ENCODE data around the gene PLEKHG4B.

The PLEKHG4B gene

GRCh38 chr5:155651-156410 is 63.9 kb downstream of the PLEKHG4B start:
- Histone ChIP-seq H3K4me3 (IDR thresholded peaks at IDR 0.05; ENCODE audit: insufficient read depth, low read depth, low read length) (no peak overlapping the region), H3K36me3 (ENCODE audit: insufficient read depth) (no peaks in the 10 kb centered on the region), H3K27ac (no peak overlapping the region), H3K4me2 (no peak overlapping the region), H4K20me1 (ENCODE audit: insufficient read depth) (no peaks in the 10 kb centered on the region), H2AFZ (ENCODE audit: low read depth) (no peak overlapping the region), H3K79me2 (ENCODE audit: insufficient read depth, low read depth) (no peaks in the 10 kb centered on the region), H3K4me1 (ENCODE audit: low read depth, poor library complexity, severe bottlenecking) (no peaks in the 10 kb centered on the region), H3K27me3 (ENCODE audit: insufficient read depth, low read depth) (no peaks in the 10 kb centered on the region), H3K9ac (no peak overlapping the region)
- no peak for TF ChIP-seq CTCF (conservative IDR thresholded peaks at IDR 0.05; ENCODE audit: low read depth, low read length)

GRCh38 chr5:156411-157072 is 64.6 kb downstream of the PLEKHG4B start:
- Histone ChIP-seq H3K79me2 (ENCODE audit: insufficient read depth, low read depth) (no peaks in the 10 kb centered on the region), H3K4me2 (no peak overlapping the region), H3K4me3 (IDR thresholded peaks at IDR 0.05; ENCODE audit: insufficient read depth, low read depth, low read length) (no peak overlapping the region)

GRCh38 chr5:157126-157715 is 65.3 kb downstream of the PLEKHG4B start:
- no peaks in the 10 kb centered on the region for H3K4me1 ChIP-seq (ENCODE audit: low read depth, poor library complexity, severe bottlenecking)
- no peaks in the 10 kb centered on the region for H3K79me2 ChIP-seq (ENCODE audit: insufficient read depth, low read depth)
- H3K36me3 ChIP-seq (ENCODE audit: insufficient read depth) = no peaks in the 10 kb centered on the region
- no peaks in the 10 kb centered on the region for H4K20me1 ChIP-seq (ENCODE audit: insufficient read depth)
- H3K9ac ChIP-seq = no peak overlapping the region
- no peak overlapping the region for H3K4me3 ChIP-seq (IDR thresholded peaks at IDR 0.05; ENCODE audit: insufficient read depth, low read depth, low read length)
- no peak overlapping the region for H3K4me2 ChIP-seq
- H2AFZ ChIP-seq (ENCODE audit: low read depth) = no peak overlapping the region
- no peaks in the 10 kb centered on the region for H3K27me3 ChIP-seq (ENCODE audit: insufficient read depth, low read depth)
- no peak for TF ChIP-seq CTCF (conservative IDR thresholded peaks at IDR 0.05; ENCODE audit: low read depth, low read length)
- H3K27ac ChIP-seq = no peak overlapping the region

More at GRCh38 chr5:156411-157072, 64.6 kb downstream of the PLEKHG4B start:
- no peak overlapping the region for H3K9ac ChIP-seq
- H2AFZ ChIP-seq (ENCODE audit: low read depth) = no peak overlapping the region
- H3K36me3 ChIP-seq (ENCODE audit: insufficient read depth) = no peaks in the 10 kb centered on the region
- no peaks in the 10 kb centered on the region for H4K20me1 ChIP-seq (ENCODE audit: insufficient read depth)
- H3K4me1 ChIP-seq (ENCODE audit: low read depth, poor library complexity, severe bottlenecking) = no peaks in the 10 kb centered on the region
- no peaks in the 10 kb centered on the region for H3K27me3 ChIP-seq (ENCODE audit: insufficient read depth, low read depth)
- no peak overlapping the region for H3K27ac ChIP-seq
- TF ChIP-seq CTCF (conservative IDR thresholded peaks at IDR 0.05; ENCODE audit: low read depth, low read length) = no peak

- Histone ChIP-seq H3K36me3 (ENCODE audit: insufficient read depth) (no peaks in the 10 kb centered on the region), H3K9ac (no peak overlapping the region), H4K20me1 (ENCODE audit: insufficient read depth) (no peaks in the 10 kb centered on the region), H2AFZ (ENCODE audit: low read depth) (no peak overlapping the region), H3K4me2 (no peak overlapping the region), H3K27ac (no peak overlapping the region), H3K4me1 (ENCODE audit: low read depth, poor library complexity, severe bottlenecking) (no peaks in the 10 kb centered on the region), H3K79me2 (ENCODE audit: insufficient read depth, low read depth) (no peaks in the 10 kb centered on the region), H3K4me3 (IDR thresholded peaks at IDR 0.05; ENCODE audit: insufficient read depth, low read depth, low read length) (no peak overlapping the region), H3K27me3 (ENCODE audit: insufficient read depth, low read depth) (no peaks in the 10 kb centered on the region)
- no peak for TF ChIP-seq CTCF (conservative IDR thresholded peaks at IDR 0.05; ENCODE audit: low read depth, low read length)
Observed at GRCh38 chr5:157801-158200, 65.8 kb downstream of the PLEKHG4B start.

Measured in KMS-11 (cell line).